RKO (cell line): Measurements from ENCODE around the gene MYBPHL.
A peak's percentile ranks its signal among the peaks of the same experiment; 100 is the strongest.

Experiments
- DNase-seq: peaks from one replicate; pipeline ENCODE4 v3.0.0-alpha.2; 2016; ENCODE audit warnings: low spot score

Gene MYBPHL

DNA sequence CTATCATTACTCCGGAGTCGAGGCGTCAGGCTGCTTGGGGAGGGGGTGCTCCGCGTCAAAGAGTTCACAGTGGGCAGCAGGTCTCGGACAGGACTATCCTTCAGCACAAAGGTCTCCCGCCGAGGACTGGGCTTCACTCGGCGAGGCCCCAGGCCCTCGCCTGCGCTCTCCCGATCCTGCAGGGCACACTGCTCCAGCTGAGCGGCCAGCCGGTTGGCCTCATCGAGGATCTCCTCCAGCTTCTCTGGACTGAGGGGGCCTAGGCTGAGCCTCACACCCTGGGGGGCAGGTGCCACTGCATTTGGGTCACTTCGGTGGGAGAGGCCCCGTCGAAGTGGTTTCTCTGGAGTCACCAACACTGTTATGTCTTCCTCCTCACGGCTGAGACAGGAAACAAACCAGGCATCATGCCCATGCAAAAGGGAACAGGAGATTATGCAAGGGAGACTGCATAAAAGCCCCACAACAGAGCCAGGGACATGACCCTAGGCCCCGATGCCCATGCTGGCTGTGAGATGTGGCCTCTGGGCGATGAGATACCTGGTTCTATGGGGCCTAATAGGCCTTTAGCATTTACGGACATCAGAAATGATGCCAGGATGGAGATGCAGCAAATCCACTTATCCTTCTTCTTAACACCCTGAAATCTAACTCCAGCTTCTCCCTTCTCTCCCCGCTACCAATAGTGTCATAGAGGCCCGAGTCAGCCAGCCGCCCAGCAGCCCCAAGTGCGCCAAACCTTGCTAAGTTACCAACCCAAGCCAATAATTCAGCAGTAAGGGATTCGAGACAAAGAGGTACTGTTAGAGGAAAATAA is 24.9 kb downstream of the MYBPHL start:
- DNase-seq: peak; percentile 40

DNA sequence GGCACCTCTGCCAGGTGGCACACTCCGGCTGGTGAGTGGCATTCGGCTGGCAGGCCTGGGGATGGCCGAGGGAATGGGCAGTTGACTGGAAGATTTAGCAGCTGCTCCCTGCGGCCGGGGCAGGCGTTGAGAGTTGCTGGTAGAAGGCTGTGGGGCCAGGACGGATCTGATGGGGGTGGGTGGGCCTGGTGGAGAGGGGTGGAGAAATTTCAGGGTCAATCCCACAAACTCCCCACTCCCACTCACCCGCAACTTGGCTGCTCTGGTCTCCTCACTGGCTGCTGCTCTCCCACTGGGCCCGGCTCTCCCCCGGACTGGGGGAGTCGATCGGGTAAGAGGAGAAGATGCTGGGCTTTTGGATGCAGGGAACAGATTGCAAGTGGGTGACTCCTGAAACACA is 25.9 kb downstream of the MYBPHL start:
- no peak for DNase-seq

DNA sequence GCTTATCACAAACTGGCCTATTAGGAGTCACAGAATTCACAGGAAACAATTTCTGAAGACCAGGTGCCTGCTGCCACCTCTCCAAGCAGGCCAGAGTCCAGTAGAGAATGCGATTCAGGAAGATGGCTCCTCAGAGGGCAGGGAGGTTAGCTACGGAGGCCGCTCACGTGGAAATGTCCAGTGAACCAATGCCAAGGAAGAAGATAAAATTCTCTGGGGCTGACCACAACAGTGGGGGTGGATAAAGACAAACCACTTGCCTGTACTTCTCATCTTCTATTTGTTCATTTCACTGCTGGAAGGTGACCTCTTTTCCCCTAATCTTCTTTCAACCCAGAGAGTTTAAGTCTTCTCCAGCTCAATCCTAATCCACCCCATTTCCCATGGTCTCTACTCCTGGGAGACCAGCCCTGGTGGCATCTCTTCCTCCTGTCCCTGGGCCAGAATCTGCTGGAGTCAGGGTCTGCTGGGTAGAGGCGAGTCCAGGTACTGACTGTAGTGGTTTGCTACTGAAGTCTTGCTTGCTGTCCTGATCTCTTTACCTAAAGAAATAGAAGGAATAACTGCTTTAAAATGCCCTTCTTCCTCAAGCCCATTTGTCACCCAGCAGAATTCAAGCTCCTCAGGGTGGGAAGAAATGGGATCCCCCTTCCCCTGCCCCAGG is 27.1 kb downstream of the MYBPHL start:
- DNase-seq: no peak

DNA sequence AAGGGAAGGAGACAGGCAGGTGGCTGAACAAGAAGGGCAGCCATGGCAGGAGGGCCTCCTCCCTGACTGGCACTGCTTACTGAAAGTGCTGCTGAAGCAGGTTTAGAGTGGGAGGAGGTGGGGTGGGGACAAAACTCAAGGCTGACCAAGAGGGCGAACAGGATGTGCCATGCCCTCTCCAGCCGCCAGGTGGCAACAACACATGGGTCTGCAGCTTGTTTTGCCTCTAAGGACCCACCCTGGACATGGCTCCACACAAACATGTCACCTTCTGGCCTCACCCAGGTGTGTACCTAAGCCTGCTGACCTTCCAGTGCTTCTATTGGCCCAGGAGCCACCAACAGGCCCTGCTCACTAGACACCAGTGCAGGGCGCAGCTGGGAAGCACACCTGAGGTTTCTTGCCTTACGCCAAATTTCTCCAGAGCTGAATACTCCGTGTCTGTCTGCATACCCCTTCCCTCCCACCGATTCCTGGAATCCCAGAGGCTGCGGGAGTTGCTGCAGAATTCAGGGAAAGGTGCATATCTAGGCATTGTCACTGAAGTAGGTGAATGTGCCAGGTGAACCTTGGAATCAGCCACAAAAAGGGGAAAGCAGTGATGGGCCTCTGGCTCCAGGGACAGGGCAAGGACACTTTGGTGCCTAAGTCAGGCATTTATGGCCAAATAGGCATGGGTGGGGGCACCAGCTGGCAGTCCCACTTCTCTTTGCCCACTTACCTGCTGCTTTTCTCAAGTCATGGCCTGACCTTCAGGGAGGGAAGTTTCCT is 29.2 kb downstream of the MYBPHL start:
- peak; percentile 75 for DNase-seq

DNA sequence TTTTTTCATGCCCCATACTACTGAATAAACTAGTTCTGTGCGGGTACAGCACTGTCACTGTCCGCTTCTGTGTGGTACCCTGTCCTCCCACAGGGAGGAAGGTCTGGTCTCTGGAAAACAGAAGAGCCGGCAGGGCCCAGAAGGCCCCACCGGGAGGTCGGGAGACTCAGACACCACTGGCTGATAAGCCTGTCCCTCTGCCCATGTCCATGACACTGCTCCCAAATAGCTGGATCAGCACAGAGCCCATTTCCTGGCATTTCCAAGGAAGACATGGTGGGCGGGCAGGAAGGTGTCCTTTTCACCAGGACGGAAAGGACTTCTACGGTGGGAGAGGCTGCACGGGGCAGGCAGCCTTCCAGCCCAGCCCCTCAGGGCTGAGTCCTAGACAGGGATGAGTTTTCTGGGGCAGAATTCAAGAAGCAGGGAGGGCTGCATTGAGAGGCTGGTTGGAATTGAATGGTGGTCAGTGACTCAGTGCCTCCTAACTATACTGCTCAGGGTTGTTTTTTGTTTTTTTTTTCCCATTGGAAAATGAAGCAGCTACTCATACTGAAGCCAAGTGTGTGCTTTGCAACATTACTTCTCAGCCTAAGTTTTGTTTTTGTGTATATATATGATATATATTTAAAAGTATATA is 31.0 kb downstream of the MYBPHL start:
- no peak for DNase-seq

DNA sequence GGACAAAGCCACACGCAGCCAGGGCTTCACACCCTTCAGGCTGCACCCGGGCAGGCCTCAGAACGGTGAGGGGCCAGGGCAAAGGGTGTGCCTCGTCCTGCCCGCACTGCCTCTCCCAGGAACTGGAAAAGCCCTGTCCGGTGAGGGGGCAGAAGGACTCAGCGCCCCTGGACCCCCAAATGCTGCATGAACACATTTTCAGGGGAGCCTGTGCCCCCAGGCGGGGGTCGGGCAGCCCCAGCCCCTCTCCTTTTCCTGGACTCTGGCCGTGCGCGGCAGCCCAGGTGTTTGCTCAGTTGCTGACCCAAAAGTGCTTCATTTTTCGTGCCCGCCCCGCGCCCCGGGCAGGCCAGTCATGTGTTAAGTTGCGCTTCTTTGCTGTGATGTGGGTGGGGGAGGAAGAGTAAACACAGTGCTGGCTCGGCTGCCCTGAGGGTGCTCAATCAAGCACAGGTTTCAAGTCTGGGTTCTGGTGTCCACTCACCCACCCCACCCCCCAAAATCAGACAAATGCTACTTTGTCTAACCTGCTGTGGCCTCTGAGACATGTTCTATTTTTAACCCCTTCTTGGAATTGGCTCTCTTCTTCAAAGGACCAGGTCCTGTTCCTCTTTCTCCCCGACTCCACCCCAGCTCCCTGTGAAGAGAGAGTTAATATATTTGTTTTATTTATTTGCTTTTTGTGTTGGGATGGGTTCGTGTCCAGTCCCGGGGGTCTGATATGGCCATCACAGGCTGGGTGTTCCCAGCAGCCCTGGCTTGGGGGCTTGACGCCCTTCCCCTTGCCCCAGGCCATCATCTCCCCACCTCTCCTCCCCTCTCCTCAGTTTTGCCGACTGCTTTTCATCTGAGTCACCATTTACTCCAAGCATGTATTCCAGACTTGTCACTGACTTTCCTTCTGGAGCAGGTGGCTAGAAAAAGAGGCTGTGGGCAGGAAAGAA is 32.0 kb downstream of the MYBPHL start:
- DNase-seq: no peak

DNA sequence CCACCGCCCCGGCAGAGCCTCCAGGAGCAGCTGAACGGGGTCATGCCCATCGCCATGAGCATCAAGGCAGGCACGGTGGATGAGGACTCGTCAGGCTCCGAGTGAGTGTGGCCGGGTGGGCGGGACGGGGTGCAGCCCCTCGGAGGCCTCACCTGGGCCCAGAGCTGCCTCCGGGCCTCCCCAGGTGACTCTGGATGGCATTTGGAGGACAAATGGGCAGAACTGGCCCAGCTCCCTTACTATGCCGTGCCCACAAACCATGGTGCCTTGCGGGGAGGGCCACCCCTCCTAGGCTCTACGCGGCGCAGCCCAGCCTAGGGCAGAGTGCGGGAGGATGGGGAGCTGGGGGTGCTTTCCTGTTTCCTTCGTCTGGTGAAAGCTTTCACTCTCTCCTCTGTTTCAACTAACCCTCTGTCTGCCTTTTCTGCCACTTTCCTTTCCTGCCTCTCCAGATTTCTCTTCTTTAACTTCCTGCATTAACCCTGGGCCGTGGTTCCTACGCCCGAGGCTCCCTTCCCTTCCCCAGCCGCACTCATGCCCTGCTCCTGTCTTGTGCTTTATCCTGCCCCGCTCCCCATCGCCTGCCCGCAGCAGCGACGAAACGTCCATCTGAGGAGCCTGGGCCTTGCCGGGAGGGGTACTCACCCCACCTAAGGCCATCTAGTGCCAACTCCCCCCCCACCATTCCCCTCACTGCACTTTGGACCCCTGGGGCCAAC is 33.1 kb downstream of the MYBPHL start:
- no peak for DNase-seq

DNA sequence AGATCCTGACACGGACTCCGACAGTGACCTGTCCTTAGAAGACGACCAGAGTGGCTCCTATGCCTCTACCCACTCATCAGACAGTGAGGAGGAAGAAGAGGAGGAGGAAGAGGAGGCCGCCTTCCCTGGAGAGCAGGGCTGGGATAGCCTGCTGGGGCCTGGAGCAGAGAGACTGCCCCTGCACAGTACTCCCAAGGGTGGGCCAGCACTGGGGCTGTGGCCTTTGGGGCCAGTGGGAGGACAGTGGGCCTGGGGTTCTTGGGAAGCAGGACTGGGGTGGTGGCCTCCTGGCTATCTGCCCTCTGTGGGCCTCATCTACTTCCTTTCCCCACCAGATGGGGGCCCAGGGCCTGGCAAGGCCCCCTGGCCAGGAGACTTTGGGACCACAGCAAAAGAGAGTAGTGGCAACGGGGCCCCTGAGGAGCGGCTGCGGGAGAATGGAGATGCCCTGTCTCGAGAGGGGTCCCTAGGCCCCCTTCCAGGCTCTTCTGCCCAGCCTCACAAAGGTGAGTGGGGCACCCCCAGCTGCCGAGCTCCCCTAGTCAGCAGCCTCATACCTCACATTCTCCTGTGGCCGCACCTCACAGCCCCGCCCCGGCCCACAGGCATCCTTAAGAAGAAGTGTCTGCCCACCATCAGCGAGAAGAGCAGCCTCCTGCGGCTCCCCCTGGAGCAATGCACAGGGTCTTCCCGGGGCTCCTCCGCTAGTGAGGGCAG is 33.8 kb downstream of the MYBPHL start:
- DNase-seq: no peak

DNA sequence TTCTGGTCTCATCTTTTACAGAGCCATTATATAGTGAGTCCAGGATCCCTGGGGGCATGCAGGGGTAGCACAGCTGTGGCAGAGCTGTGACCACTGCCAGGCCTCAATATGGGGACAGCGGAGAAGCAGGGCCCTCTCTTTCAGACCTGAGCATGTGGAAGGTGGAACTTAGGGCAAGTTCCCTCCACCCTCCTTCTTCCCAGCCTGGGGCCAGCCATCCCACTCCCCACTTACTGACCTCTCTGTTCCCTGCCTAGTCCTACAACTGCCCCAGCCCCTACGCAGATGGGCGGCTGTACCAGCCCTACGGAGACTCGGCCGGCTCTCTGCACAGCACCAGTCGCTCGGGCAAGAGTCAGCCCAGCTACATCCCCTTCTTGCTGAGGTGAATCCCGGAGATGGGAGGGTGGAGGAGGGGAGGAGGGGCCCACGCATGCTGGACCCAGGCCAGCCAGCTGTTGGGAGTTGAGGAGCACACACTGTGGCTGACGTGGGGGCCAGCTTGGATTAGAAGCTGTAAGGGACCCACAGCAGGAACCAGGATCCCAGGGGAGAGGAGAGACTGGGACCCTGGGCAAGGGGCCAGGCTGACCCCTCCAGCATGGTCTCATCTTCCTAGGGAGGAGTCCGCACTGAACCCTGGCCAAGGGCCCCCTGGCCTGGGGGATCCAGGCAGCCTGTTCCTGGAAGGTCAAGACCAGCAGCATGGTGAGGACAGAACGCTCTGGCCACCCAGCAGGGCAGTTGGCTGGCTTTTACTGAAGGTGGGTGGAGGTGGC is 34.6 kb downstream of the MYBPHL start:
- DNase-seq: no peak

DNA sequence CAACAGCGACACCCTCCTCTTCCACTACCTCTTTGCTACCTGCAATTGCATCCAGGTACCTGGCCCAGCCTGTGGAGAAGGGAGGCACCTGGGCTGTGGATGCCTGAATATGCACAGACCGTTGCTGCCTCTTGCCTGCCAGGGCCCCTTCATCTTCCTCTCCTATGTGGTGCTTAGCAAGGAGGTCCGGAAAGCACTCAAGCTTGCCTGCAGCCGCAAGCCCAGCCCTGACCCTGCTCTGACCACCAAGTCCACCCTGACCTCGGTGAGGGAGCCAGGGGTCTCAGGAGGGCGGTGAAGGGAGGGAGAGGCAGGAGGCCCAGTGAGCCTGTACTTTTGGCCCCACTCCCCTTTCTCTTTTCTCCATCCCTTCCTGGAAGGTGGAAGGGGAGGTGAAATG is 35.4 kb downstream of the MYBPHL start:
- DNase-seq: no peak

DNA sequence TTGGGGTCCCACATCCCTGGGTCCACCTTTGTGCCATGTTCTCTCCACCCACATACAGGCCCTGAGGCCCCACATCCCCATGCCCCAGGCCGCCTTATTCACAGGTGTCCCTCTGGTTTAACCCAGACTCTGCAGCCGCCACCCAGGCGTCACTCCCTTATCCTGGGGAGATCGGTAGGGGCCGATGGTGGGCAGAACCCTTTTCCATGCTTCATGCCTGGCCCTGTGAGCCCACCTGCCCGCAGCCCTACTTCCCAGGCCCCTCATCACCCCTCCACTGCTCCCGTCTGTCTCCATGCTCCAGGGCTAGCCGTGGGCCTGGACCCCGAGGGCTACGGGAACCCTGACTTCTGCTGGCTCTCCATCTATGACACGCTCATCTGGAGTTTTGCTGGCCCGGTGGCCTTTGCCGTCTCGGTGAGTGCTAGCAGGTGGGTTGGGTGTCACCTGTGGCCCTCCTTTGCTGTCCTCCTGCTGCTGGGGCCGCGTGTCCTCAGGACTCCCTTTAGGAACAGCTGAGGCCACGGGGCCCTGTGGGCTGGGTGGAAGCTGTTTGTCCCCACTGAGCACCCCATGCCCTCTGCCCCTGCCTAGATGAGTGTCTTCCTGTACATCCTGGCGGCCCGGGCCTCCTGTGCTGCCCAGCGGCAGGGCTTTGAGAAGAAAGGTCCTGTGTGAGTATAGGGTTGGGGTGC is 36.0 kb downstream of the MYBPHL start:
- no peak for DNase-seq

DNA sequence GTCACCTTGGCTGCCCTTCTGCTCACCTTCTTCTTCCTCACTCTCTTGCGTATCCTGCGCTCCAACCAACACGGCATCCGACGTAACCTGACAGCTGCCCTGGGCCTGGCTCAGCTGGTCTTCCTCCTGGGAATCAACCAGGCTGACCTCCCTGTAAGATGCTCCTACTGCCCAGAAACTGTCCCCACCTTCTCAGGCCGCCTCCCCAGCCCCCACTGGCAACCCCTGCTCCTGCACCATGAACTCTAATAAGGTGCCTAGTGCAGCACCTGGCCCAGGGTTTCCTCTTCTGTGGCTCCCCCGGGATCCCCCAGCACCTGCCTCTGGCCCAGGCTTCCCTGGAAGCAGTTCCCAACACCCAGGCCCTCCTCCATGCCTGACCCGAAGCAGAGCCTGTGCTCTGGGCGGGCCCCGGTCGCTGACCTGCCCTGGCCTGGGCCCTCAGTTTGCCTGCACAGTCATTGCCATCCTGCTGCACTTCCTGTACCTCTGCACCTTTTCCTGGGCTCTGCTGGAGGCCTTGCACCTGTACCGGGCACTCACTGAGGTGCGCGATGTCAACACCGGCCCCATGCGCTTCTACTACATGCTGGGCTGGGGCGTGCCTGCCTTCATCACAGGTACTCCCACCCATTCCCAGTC is 36.7 kb downstream of the MYBPHL start:
- no peak for DNase-seq

DNA sequence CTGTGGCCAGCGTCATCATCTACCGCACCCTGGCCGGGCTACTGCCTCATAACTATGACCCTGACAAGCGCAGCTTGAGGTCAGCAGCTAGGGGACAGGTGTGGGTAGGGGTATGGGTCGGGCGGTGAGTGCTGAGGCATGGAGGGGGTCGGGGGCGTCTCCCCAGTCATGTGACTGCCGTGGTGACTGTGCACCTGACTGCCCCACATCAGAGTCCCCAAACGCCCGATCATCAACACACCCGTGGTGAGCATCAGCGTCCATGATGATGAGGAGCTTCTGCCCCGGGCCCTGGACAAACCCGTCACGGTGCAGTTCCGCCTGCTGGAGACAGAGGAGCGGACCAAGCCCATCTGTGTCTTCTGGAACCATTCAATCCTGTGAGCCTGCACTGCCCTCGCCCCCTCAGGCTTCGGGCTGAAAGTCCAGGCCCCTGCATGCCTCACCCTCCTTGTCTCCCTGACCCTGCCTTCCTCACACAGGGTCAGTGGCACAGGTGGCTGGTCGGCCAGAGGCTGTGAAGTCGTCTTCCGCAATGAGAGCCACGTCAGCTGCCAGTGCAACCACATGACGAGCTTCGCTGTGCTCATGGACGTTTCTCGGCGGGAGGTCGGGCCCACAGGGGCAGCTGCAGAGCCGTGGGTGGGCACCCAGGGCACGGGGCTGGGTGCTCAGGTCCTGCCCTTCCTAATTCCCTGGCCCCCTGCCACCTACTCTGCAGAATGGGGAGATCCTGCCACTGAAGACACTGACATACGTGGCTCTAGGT is 37.4 kb downstream of the MYBPHL start:
- no peak for DNase-seq

DNA sequence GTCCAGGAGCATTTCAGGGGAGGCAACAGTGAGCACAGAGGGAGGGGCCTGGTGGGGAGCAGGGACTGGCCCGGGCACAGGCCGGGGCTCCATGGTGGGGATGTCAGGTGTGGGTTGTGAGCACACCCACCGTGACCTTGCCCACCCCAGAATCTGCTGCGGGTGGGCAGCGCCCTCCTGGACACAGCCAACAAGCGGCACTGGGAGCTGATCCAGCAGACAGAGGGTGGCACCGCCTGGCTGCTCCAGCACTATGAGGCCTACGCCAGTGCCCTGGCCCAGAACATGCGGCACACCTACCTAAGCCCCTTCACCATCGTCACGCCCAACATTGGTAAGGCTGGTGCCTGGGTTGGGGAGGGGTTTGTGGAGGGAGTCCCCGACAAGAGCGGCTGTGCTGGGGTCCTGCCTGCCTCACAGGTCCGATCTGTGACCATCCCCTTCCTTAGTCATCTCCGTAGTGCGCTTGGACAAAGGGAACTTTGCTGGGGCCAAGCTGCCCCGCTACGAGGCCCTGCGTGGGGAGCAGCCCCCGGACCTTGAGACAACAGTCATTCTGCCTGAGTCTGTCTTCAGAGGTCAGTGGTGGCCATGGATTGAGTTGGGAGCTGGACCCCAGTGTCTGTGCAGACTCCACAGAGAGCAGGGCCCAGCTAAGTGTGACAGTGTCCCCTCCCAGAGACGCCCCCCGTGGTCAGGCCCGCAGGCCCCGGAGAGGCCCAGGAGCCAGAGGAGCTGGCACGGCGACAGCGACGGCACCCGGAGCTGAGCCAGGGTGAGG is 38.2 kb downstream of the MYBPHL start:
- DNase-seq: no peak

DNA sequence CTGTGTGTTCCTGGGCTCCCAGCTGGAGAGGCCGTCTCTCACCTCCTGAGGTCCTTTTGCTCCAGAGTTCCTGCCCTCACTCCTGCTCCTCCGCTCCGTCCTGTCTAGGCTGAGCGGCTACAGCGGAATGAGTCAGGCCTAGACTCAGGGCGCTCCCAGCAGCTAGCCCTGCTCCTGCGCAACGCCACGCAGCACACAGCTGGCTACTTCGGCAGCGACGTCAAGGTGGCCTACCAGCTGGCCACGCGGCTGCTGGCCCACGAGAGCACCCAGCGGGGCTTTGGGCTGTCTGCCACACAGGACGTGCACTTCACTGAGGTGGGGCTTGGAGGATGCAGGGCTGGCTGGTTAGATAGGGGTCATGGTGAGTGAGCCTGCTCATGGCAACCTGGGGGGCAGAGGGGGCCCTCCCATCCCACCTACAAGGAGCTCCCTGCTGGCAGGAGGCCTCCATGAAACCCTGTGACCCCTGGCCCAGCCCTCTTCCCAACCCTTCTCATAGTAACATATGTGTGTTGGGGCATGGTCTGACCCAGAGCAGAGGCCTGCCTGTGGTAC is 39.0 kb downstream of the MYBPHL start:
- no peak for DNase-seq

DNA sequence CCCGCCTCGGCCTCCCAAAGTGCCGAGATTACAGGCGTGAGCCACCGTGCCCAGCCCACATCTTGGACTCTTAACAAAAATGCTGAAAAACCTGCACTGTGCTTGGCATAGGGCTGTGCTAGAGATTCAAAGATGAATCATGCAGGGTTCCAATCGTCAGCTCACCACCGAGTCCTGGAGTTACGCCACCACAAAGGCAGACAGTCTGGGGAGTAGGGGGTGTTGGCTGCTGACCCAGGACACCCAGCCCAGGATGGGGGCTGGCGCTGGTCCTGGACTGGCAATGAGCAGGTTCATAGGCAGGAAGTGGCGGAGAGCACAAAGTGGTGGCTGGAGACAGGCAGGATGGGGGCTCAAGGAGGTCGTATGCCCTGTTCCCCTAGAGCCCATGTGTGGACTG is 39.8 kb downstream of the MYBPHL start:
- no peak for DNase-seq
